Measurements from ENCODE around the gene FAM168B.

The FAM168B gene

DNA sequence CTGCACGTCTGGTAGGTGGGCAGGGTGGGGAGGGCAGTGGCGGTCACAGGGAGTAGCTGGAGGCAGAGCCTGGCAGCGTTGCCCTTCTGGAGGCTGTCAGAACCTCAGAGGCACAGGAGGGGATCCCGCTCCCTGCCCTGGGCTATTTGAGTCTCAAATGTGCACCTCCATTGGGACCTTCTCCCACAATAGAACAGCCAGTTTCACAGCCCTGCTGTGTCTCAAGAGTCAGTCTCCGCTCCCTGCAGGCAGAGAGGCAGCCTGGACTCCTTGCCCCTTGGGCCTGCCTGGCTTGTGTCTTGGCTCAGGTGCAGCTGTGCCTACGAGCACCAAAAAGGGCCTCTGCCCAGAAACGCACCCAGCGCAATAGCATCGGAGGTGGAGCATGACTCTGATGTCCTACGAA, 57.4 kb downstream of the FAM168B start:
- no peak for TF ChIP-seq POLR2A (IDR thresholded peaks at IDR 0.05; ENCODE audit: low read depth, low read length)
- no peak for FAIRE-seq
- DNase-seq (ENCODE audit: insufficient read length, low spot score), result no peak

DNA sequence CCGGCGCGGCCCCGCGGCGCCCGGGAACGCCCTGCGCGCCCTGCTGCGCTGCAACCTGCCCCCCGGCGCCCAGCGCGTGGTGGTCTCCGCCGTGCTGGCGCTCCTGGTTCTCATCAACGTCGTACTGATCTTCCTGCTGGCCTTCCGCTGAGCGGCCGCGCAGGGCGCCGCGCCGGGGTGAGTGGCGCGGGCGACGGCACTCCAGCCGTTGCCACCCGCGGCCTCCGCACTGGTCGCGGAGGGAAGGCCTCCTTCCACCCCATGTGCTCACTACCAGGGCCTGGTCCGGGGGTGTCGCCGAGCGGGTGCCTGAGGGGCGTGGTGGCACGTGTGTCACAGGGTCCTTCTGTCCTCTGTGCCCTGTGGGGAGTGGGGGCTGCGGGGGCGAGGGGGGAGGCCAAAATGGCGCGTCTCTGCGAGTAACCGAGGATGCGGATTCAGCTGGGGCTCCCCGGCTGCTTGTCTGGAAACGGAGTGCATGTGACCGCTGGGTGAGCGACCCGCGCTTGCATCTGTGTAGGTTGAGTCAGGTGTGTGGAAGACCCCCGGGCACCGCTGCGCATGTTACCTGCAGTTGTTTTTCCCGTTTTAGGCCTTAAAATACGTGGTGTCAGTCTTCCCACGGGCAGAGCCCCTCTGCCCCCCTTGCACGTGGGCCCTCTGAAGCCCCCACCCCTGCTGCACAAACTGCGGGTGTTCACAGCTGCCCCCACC, 58.0 kb downstream of the FAM168B start:
- DNase-seq (ENCODE audit: insufficient read length, low spot score) (no peak), FAIRE-seq (no peak)
- TF ChIP-seq POLR2A (IDR thresholded peaks at IDR 0.05; ENCODE audit: low read depth, low read length), result no peak

- TF ChIP-seq POLR2A (IDR thresholded peaks at IDR 0.05; ENCODE audit: low read depth, low read length), result no peak
- DNase-seq (ENCODE audit: insufficient read length, low spot score) (no peak), FAIRE-seq (no peak)
Observed at GRCh38 chr2:131034122-131035051, 58.9 kb downstream of the FAM168B start.

GRCh38 chr2:131033786-131034121, 59.5 kb downstream of the FAM168B start:
- FAIRE-seq (no peak), DNase-seq (ENCODE audit: insufficient read length, low spot score) (no peak)
- TF ChIP-seq POLR2A (IDR thresholded peaks at IDR 0.05; ENCODE audit: low read depth, low read length), result no peak

DNA sequence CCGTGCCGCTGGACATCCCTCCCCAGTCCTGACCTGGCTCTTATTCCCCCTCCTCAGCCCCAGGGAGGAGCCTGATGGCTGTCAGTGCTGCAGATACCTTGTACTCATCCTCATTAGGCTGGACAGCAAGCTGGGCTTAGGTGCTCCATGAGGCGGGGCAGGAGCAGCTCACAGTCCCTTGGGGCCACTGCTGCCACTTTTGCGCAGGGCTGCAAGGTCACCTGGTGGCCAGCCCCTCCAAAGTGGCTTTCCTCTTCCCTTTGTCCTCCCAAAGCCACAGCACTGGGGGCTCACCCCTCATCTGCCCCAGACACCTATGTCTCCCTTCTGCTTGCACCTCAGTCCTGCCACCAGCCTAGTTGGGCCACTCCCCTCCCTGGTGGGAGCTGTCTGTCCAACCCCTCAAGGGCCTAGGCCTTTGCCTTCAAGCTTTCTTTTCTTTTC, 60.8 kb downstream of the FAM168B start:
- DNase-seq (ENCODE audit: insufficient read length, low spot score) (no peak), FAIRE-seq (no peak)
- no peak for TF ChIP-seq POLR2A (IDR thresholded peaks at IDR 0.05; ENCODE audit: low read depth, low read length)

DNA sequence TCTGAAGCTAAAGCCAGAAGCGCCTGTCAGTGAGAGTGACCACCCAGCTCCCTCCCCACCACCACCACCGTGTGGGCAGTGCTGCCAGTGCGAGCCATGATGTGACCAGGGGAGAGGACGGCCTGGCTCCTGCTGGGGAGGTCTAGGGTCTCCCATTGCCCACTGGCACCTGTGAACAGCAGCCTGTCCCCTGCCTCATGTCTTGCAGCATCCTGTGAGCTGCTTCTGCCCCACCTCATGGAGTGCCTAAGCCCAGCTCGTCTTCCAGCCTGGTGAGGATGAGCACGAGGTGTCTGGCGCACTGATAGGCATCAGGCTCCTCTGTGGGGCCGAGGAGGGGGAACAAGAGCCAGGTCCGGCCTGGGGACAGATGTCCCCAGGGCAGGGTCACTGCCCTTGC, 61.4 kb downstream of the FAM168B start:
- no peak for FAIRE-seq

GRCh38 chr2:131031431-131031841, 61.8 kb downstream of the FAM168B start:
- DNase-seq (ENCODE audit: insufficient read length, low spot score) (no peak), FAIRE-seq (no peak)
- TF ChIP-seq POLR2A (IDR thresholded peaks at IDR 0.05; ENCODE audit: low read depth, low read length), result no peak

More for the DNA sequence above, 61.4 kb downstream of the FAM168B start:
- no peak for DNase-seq (ENCODE audit: insufficient read length, low spot score)
- TF ChIP-seq POLR2A (IDR thresholded peaks at IDR 0.05; ENCODE audit: low read depth, low read length), result no peak

DNA sequence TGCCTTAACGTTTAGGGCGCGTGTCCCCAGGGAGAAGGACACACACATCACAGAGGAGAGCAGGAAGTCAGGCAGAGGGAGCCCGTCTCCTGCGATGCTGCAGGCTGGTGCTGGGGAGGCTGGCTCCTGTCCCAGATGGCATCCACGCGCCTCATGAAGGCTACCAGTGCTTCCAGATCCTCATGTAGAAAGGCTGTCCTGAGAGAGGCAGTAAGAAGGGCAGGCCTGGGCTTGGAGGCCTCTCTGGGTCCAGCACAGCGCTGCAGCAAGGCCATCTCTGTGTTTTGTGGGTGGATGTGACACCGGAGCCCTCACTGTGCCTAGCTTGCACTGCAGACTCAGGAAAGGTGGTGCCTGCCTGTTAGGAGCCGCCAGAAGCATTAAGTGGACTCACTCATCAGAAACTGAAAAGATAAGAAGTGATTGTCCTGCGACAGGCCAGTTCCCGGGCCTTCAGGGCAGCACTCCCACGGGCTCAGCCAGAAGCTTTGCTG, 62.7 kb downstream of the FAM168B start:
- no peak for FAIRE-seq
- DNase-seq (ENCODE audit: insufficient read length, low spot score), result no peak
- no peak for TF ChIP-seq POLR2A (IDR thresholded peaks at IDR 0.05; ENCODE audit: low read depth, low read length)

DNA sequence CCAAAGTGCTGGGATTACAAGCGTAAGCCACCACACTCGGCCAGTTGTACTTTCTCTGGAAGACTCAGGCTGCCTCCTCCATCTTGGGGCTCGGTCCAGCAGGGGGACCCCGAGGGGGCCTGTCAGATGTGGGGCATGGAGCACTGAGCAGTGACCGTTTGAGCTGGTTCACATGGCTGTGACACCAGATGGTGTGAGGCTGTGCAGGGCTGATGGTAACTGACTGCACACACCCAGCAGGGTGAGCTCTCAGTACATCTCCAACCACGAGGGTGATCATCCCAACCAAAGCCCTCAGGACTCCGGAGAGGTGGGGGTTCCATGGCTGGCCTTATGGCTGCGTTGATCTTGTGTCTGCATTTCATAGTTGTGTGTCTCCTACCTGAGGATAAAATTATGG, 63.4 kb downstream of the FAM168B start:
- DNase-seq (ENCODE audit: insufficient read length, low spot score) (no peak), FAIRE-seq (no peak)
- no peak for TF ChIP-seq POLR2A (IDR thresholded peaks at IDR 0.05; ENCODE audit: low read depth, low read length)

DNA sequence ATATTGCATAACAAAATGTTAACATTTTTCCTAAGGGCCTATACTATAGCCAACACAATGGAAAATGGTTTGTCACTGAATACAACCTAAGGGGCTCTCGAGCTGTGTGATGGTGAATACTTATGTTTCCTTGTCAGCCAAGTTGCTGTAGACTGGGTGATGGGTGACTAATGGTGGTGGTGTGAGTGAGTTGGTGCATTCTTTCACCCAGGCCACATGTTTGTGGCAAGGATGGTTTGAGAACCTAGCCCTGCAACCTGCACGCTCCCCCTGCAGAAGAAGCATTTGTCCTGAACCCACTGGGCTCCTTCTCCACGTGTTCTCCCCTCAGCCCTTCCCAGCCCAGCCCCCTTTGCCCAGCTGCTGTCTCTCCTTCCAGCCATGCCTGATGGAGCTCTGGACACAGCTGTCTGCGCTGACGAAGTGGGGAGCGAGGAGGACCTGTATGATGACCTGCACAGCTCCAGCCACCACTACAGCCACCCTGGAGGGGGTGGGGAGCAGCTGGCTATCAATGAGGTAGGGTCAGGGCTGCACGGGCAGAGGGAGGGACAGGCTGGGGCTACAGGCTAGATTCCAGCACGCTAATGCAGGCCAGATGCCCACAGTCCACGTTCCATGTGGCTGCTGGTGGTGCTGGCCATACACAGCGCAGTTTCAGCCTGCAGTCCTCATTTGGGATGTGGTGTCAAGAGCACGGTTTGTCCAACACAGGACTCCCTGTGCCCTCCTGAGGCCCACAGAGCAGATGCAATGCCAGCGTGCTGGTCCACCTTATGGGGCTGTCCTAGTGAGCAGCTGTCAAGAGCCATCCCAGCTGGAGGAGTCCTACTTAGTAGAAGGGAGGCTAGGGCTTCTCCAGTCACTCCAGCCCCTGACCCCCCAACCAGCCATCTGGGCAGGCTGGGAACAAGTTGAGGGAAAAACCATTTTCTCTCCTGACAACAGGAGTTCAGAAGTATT, 65.4 kb downstream of the FAM168B start:
- no peak for TF ChIP-seq POLR2A (IDR thresholded peaks at IDR 0.05; ENCODE audit: low read depth, low read length)
- DNase-seq (ENCODE audit: insufficient read length, low spot score) (no peak), FAIRE-seq (no peak)

- no peak for FAIRE-seq
- DNase-seq (ENCODE audit: insufficient read length, low spot score), result no peak
- TF ChIP-seq POLR2A (IDR thresholded peaks at IDR 0.05; ENCODE audit: low read depth, low read length), result no peak
Observed at GRCh38 chr2:131026919-131027318, 66.3 kb downstream of the FAM168B start.

GRCh38 chr2:131023758-131024157, 69.5 kb downstream of the FAM168B start:
- FAIRE-seq (no peak), DNase-seq (ENCODE audit: insufficient read length, low spot score) (no peak)
- TF ChIP-seq POLR2A (IDR thresholded peaks at IDR 0.05; ENCODE audit: low read depth, low read length), result no peak

GRCh38 chr2:131022731-131023130, 70.5 kb downstream of the FAM168B start:
- DNase-seq (ENCODE audit: insufficient read length, low spot score) (no peak), FAIRE-seq (no peak)
- TF ChIP-seq POLR2A (IDR thresholded peaks at IDR 0.05; ENCODE audit: low read depth, low read length), result no peak

Measured in H54 (cell line).